GM13976 (cell line): ENCODE data around the gene AMPD3.

ENCODE experiments used
- DNase-seq: peaks from one replicate; pipeline ENCODE4 v3.0.0; 2012; ENCODE audit warnings: low spot score
- in situ Hi-C: fragments of 300-500 bp; cut with MboI; formaldehyde crosslinking; loops from one replicate; pipeline ENCODE4 v1.12.0; 2022; ENCODE audit warnings: low sequenced_read_pairs, mixed read lengths, inconsistent platforms; ENCODE audit not compliant: unreplicated experiment
- TF ChIP-seq, protein P1 (sequence below): IDR thresholded peaks from 2 replicates; pipeline ENCODE4 v1.5.1; 2012; ENCODE audit warnings: borderline replicate concordance, mild to moderate bottlenecking; ENCODE audit not compliant: insufficient read depth; ENCODE audit errors: extremely low read depth, missing control alignments, control extremely low read depth

AMPD3 gene

DNA sequence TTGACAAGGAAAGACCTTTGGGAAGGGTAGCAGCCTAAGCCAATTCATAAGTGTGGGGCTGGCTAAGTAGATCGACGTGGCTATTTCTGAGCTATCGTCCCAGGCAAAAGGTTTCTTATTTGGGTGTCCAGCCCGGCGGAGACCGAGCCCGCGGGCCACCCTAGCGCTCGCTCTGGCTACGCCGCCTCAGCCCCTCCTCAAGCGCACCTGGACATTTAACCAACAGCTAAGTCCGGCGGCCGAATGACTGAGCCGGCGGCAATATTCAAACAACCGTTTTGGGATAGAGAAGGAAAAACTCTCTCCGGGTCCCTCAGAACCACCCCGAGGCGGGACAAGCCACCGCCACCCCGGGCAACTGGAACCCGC is 85.5 kb downstream of the AMPD3 start:
- DNase-seq, result no peak
- TF ChIP-seq, protein P1, sequence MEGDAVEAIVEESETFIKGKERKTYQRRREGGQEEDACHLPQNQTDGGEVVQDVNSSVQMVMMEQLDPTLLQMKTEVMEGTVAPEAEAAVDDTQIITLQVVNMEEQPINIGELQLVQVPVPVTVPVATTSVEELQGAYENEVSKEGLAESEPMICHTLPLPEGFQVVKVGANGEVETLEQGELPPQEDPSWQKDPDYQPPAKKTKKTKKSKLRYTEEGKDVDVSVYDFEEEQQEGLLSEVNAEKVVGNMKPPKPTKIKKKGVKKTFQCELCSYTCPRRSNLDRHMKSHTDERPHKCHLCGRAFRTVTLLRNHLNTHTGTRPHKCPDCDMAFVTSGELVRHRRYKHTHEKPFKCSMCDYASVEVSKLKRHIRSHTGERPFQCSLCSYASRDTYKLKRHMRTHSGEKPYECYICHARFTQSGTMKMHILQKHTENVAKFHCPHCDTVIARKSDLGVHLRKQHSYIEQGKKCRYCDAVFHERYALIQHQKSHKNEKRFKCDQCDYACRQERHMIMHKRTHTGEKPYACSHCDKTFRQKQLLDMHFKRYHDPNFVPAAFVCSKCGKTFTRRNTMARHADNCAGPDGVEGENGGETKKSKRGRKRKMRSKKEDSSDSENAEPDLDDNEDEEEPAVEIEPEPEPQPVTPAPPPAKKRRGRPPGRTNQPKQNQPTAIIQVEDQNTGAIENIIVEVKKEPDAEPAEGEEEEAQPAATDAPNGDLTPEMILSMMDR, result no peak
- in situ Hi-C loops, result no loop called here

DNA sequence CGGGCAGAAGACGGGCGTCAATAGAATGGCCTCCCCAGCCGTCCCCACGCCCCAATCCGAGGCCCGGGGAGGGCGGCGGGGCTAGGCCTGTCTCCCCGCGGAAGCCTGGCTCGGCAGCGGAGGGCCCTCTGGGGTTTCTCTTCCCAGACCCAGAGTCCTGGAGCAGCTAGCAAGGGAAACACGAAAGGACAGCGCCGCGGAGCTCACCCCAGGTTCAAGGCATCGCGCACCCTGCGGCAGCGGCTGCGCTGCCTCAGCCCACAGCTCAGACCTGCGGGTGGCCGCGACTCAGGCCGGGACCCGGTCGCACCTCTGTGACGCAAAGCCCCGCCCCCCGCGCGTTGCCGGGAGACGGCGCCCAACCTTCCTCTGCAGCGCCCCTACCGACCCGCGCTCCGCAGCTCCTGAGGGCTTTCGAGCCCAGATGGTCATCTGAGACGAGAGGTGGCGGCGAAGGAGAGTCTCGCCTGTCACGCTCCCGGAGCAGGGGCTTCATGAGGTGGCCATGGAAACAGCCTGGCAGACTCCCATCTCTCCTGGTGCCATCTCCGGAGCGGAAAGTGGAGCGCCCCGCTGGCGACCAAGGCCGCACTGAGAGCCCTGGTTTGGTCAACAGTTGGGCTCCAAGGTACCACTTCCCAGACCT is 86.0 kb downstream of the AMPD3 start, which contains the start of gene RNF141:
RNF141 (minus strand) TSS at position 273 of the 646 bp plus-strand sequence. CDS start 7,029 bp downstream, outside the sequence.
- in situ Hi-C loops, result no loop called here
- TF ChIP-seq, protein P1, result peak; percentile 92
- peak; percentile 98 for DNase-seq

DNA sequence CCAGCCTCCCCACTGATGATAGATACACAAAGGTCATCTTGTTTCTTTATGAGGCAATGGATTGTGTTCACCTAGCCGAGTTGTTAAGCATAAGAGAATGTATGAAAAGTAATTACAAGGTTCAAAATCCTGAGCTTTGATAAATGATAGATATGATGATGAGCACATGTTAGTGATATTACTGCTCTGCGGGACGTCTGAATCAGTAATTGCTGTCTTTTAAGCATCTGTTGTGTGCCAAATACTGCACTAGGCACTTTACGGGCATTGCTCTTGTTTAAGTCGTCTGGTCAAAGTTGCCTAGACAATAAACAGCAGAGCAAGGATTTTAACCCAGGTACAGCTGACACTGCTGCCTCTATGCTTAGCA is 86.5 kb downstream of the AMPD3 start:
- in situ Hi-C loops, result no loop called here
- no peak for DNase-seq
- TF ChIP-seq, protein P1, result no peak

DNA sequence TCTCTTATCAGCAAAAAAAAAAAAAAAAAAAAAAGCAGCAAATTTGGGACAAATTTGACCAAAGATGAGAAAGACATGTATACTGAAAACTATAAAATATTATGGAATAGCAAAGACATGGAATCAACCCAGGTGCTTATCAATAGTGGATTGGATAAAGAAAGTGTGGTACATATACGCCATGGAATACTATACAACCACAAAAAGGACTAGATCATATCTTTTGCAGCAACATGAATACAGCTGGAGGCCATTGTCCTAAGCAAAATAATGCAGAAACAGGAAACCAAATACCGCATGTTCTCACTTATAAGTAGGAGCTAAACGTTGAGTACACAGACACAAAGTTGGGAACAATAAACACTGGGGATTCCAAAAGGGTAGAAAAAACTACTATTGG is 87.7 kb downstream of the AMPD3 start:
- in situ Hi-C loops, result no loop called here
- TF ChIP-seq, protein P1, result no peak
- no peak for DNase-seq

DNA sequence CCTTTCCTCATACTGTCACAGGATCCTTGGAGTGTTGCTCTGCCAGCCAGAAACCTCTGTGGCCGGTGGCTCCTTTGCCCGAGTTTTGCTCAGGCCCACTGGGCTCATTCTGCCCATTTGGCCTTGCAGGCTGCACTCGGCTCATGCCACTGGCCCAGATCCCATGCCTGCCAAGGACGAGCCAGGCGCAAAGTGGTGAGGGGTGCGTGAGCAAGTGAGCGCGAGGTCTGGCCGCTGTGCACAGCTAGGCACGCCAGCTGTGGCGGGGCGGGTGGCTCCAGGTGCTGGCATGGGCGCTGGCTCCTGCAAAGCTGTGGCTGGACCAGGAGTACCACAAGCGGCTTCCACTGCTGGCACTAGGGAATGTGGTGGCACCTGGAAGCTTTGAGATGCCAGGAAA is 88.7 kb downstream of the AMPD3 start:
- no peak for DNase-seq
- TF ChIP-seq, protein P1, result no peak
- in situ Hi-C loops, result no loop called here

DNA sequence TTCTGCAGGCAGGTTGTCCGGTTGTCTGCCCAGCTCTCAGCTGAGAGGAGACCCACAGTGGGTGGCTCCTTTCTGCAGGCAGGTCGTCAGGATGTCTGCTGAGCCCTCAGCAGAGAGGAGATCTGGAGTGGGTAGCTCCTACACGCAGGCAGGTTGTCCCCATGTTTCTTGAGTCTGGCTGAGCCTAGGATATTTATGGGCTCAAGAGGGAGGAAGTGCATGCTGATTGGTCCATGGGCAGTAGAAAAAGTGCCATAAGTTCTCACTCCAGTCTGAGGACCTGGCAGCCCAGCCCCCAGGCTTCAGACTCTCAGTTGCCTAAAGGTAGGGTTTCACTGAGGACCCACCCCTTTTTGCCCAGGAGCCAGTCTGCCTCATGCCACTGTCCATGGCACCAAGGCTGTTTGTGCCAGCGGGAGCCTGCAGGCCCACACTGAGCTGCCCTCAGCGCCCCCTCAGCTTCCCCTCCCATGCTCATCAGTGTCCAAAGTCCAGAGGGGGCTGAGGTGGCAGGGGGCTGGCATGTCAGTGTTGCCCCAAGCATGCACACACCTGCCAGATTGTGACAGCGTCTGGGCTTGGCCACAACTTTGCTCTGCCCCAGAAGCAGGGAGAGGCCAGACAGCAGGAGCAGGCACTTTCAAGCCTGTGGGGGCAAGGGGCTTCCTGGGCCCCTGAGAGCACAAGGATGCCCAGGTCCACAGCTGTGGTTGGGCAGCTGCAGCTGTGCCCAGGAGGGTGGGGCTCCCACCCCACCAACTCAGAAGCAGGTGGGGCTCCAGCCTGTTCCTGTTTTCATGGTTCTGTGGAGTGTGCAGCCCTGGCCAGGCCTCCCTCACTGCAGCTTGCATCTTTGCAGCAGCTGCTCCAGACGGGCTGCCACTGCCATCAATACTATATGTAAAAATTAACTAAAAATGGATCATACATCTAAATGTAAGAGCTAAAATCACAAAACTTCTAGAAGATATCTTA is 89.7 kb downstream of the AMPD3 start:
- in situ Hi-C loops, result no loop called here
- DNase-seq, result no peak
- TF ChIP-seq, protein P1, result no peak
